ENCODE results near the gene HOXA1. TPM values are rescaled to one million over a fixed set of nuclear protein-coding genes. Genes with fewer than 3 reads are reported as not detected.
A peak's percentile ranks its signal among the peaks of the same experiment; 100 is the strongest.

The HOXA1 gene
- total and polyA plus RNA-seq, 4 donors = 0.06 to 0.37 (median 0.32) TPM

GRCh38 chr7:27095050-27095896 lies 527 bp downstream of the HOXA1 start:
- no peaks in the 10 kb centered on the region for H3K9me3 ChIP-seq (ENCODE audit: control insufficient read depth in 4 of 4, insufficient read depth in 3 of 4, low read length in 3 of 4)
- peak overlapping the region; percentile 8 for H3K4me3 ChIP-seq
- 11 to 19% methylated on average over 33 of the region's 33 CpGs for WGBS, 2 donors
- peaks cover 0 to 5% (median 3%) of the 10 kb centered on the region in 4 donors for H3K36me3 ChIP-seq (ENCODE audit: control insufficient read depth in 4 of 4, insufficient read depth in 4 of 4, low read length in 4 of 4)
- H3K27ac ChIP-seq (ENCODE audit: low read depth in 1 of 2, low read length in 1 of 2) = no peak overlapping the region
- H3K27me3 ChIP-seq (ENCODE audit: control insufficient read depth in 3 of 3, insufficient read depth in 3 of 3, low read length in 2 of 3) = peaks cover 4 to 59% (median 4%) of the 10 kb centered on the region in 3 donors
- H3K9ac ChIP-seq (ENCODE audit: insufficient read depth in 1 of 2, low read length in 2 of 2) = peak overlapping the region in 1 of 2 donors; percentile 78
- no peak for TF ChIP-seq CTCF (IDR thresholded peaks at IDR 0.05; ENCODE audit: control extremely low read depth, extremely low read depth)
- DNase-seq (peak in 2 of 3 donors; percentile 55 to 60), ATAC-seq (ENCODE audit: insufficient read depth, low FRiP score) (no peak)
- H3K4me1 ChIP-seq (ENCODE audit: control insufficient read depth in 5 of 5, insufficient read depth in 5 of 5, low read length in 5 of 5) = peaks cover 0 to 76% (median 9%) of the 10 kb centered on the region in 5 donors

GRCh38 chr7:27094304-27095049 lies 1.3 kb downstream of the HOXA1 start:
- H3K27me3 ChIP-seq (ENCODE audit: control insufficient read depth in 3 of 3, insufficient read depth in 3 of 3, low read length in 2 of 3) = peaks cover 4 to 65% (median 5%) of the 10 kb centered on the region in 3 donors
- no peak for TF ChIP-seq CTCF (IDR thresholded peaks at IDR 0.05; ENCODE audit: control extremely low read depth, extremely low read depth)
- H3K9me3 ChIP-seq (ENCODE audit: control insufficient read depth in 4 of 4, insufficient read depth in 3 of 4, low read length in 3 of 4) = no peaks in the 10 kb centered on the region
- H3K36me3 ChIP-seq (ENCODE audit: control insufficient read depth in 4 of 4, insufficient read depth in 4 of 4, low read length in 4 of 4) = peaks cover 0 to 5% (median 2%) of the 10 kb centered on the region in 4 donors
- H3K4me1 ChIP-seq (ENCODE audit: control insufficient read depth in 5 of 5, insufficient read depth in 5 of 5, low read length in 5 of 5) = peaks cover 0 to 73% (median 9%) of the 10 kb centered on the region in 5 donors
- DNase-seq (peak in 1 of 3 donors; percentile 17), ATAC-seq (ENCODE audit: insufficient read depth, low FRiP score) (no peak)
- no peak overlapping the region for H3K4me3 ChIP-seq
- no peak overlapping the region for H3K27ac ChIP-seq (ENCODE audit: low read depth in 1 of 2, low read length in 1 of 2)
- 48 to 55% methylated on average over 29 of the region's 29 CpGs for WGBS, 2 donors
- no peak overlapping the region for H3K9ac ChIP-seq (ENCODE audit: insufficient read depth in 1 of 2, low read length in 2 of 2)

DNA sequence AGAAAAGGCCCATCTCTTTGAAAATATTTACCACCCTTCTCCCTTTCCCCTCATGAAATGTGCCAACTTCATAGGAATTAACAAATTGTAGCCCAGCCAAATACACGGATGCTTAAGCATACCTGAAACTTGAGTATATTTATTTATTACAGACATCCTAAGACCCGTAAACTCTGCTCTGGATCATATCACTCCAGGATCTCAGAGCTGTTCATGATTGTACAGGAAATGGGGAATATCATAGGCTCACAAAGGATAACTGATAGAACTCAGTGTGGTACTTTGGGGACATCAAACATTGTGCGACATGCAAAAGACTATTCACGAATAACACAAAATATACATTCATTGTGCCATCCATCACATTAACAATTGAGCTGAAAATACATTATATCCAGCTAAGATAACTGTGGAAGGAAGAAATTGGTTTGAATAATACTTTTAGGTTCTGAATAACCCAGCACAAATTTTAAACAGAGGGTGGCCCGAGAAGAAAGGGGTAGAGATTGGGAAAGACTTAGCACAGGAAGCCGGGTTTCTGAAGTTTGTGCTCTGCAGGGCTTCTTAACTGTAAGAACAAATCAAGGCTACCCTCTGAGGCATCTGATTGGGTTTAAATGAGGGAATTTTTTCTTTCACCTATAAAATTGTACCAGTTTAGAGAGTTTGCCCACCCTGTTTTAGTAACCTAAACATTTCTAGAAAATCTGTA lies 2.5 kb downstream of the HOXA1 start:
- H3K9ac ChIP-seq (ENCODE audit: insufficient read depth in 1 of 2, low read length in 2 of 2) = no peak overlapping the region
- peaks cover 0 to 5% (median 0%) of the 10 kb centered on the region in 4 donors for H3K36me3 ChIP-seq (ENCODE audit: control insufficient read depth in 4 of 4, insufficient read depth in 4 of 4, low read length in 4 of 4)
- H3K4me1 ChIP-seq (ENCODE audit: control insufficient read depth in 5 of 5, insufficient read depth in 5 of 5, low read length in 5 of 5) = peaks cover 0 to 68% (median 9%) of the 10 kb centered on the region in 5 donors
- 37 to 55% methylated on average over 6 of the region's 6 CpGs for WGBS, 2 donors
- no peak overlapping the region for H3K4me3 ChIP-seq
- no peaks in the 10 kb centered on the region for H3K9me3 ChIP-seq (ENCODE audit: control insufficient read depth in 4 of 4, insufficient read depth in 3 of 4, low read length in 3 of 4)
- no peak for TF ChIP-seq CTCF (IDR thresholded peaks at IDR 0.05; ENCODE audit: control extremely low read depth, extremely low read depth)
- peaks cover 5 to 71% (median 9%) of the 10 kb centered on the region in 3 donors for H3K27me3 ChIP-seq (ENCODE audit: control insufficient read depth in 3 of 3, insufficient read depth in 3 of 3, low read length in 2 of 3)
- DNase-seq (peak in 2 of 3 donors; percentile 53 to 55), ATAC-seq (ENCODE audit: insufficient read depth, low FRiP score) (no peak)
- no peak overlapping the region for H3K27ac ChIP-seq (ENCODE audit: low read depth in 1 of 2, low read length in 1 of 2)

All from lung (tissue), 12 donors.